Epithelial cell of proximal tubule (primary cell): ENCODE measurements around the gene TAX1BP3. TPM values are rescaled to one million over a fixed set of nuclear protein-coding genes. Genes with fewer than 3 reads are reported as not detected.

Source experiments
- DNase-seq: peaks from one replicate; pipeline ENCODE4 v3.0.0-alpha.2; 2011; ENCODE audit warnings: low read depth
- H3K4me3 ChIP-seq: 2 replicates; pipeline ENCODE4 v1.5.1; 2011; ENCODE audit warnings: low read depth, mild to moderate bottlenecking, low read length
- CTCF ChIP-seq: conservative IDR thresholded peaks from 2 replicates; pipeline ENCODE4 v1.5.1; 2012; ENCODE audit warnings: low read depth, mild to moderate bottlenecking, low read length
- total RNA-seq: library from RNA; depleted of rRNA; stranded (reverse); fragments of >200 nt; gene quantifications from 2 replicates; pipeline ENCODE4 v1.2.3, GENCODE V29; 2015

The TAX1BP3 gene
- total RNA-seq, 1 donor from 2014 or later: 426 TPM

- H3K4me3 ChIP-seq: no peak overlapping the region
- no peak for DNase-seq
- no peak for TF ChIP-seq CTCF
These were observed 47.1 kb downstream of the TAX1BP3 start for GRCh38 chr17:3621146-3621720.

- no peak overlapping the region for H3K4me3 ChIP-seq
- no peak for TF ChIP-seq CTCF
- DNase-seq: no peak
These were observed 53.1 kb downstream of the TAX1BP3 start for GRCh38 chr17:3615160-3615870.

DNA sequence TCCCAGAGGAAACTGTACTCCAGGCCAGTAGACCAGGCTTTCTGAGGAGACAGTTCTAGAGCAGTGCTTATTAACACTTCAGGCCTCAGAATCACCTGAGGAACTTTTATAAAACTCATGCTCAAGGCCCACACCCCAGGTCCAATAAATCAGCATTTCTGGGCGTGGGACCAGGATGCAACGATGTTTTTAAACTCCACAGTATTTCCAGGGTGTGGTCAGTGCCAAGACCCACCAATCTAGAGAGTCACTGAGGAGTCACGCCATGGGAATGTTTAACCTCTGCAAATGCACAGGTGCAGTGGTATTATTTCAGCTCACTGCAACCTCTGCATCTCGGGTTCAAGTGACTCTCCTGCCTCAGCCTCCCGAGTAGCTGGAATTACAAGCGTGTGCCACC, 55.3 kb downstream of the TAX1BP3 start:
- DNase-seq: no peak
- no peak for TF ChIP-seq CTCF

More for the DNA sequence above, 55.3 kb downstream of the TAX1BP3 start:
- H3K4me3 ChIP-seq: no peak overlapping the region

Other genes starting within 250 kb of the TAX1BP3 start
- gene OR1E2, start 234.7 kb downstream of the TAX1BP3 start, total RNA-seq: not detected in 2 replicates
- gene SPATA22, start 196.8 kb downstream of the TAX1BP3 start, total RNA-seq: 0.07 TPM in 1 of 2 replicates, not detected in the other
- gene ASPA, start 192.6 kb downstream of the TAX1BP3 start, total RNA-seq: 0.06 TPM in 1 of 2 replicates, not detected in the other
- 0.36 and 0.46 TPM in 2 replicates for gene TRPV3, start 110.8 kb downstream of the TAX1BP3 start, total RNA-seq
- 0.87 and 1.7 TPM in 2 replicates for gene TRPV1, start 59.2 kb downstream of the TAX1BP3 start, total RNA-seq
- gene SHPK, start 32.3 kb downstream of the TAX1BP3 start, total RNA-seq: 18.1 and 23.5 TPM in 2 replicates
- 5.9 and 18.2 TPM in 2 replicates for gene CTNS, start 31.8 kb downstream of the TAX1BP3 start, total RNA-seq
- gene EMC6, start 234 bp upstream of the TAX1BP3 start, total RNA-seq: 25.6 and 43.7 TPM in 2 replicates
- 2.3 and 4.8 TPM in 2 replicates for gene P2RX5, start 27.6 kb upstream of the TAX1BP3 start, total RNA-seq
- 12.3 and 15.4 TPM in 2 replicates for gene HASPIN, start 55.3 kb upstream of the TAX1BP3 start, total RNA-seq
- gene ITGAE, start 132.6 kb upstream of the TAX1BP3 start, total RNA-seq: 36.0 and 61.0 TPM in 2 replicates
- 15.2 and 16.4 TPM in 2 replicates for gene NCBP3, start 177.7 kb upstream of the TAX1BP3 start, total RNA-seq
- gene CAMKK1, start 224.5 kb upstream of the TAX1BP3 start, total RNA-seq: 5.9 and 7.1 TPM in 2 replicates
- not detected in 2 replicates for gene P2RX1, start 247.9 kb upstream of the TAX1BP3 start, total RNA-seq